Ishikawa (cell line): ENCODE measurements around the gene DYNLT4.

Experiments used
- CEBPB ChIP-seq: IDR thresholded peaks from 2 replicates; pipeline ENCODE4 v1.6.1; 2012
- CREB1 ChIP-seq: IDR thresholded peaks from 2 replicates; pipeline ENCODE4 v1.6.1; 2012; ENCODE audit warnings: low read depth
- EGR1 ChIP-seq: IDR thresholded peaks from 2 replicates; pipeline ENCODE4 v1.6.1; 2012
- EP300 ChIP-seq: IDR thresholded peaks from 2 replicates; pipeline ENCODE4 v1.6.1; 2012; ENCODE audit warnings: borderline replicate concordance
- TF ChIP-seq, protein P1 (sequence below): IDR thresholded peaks from 2 replicates; pipeline ENCODE4 v1.6.1; 2012

DNA sequence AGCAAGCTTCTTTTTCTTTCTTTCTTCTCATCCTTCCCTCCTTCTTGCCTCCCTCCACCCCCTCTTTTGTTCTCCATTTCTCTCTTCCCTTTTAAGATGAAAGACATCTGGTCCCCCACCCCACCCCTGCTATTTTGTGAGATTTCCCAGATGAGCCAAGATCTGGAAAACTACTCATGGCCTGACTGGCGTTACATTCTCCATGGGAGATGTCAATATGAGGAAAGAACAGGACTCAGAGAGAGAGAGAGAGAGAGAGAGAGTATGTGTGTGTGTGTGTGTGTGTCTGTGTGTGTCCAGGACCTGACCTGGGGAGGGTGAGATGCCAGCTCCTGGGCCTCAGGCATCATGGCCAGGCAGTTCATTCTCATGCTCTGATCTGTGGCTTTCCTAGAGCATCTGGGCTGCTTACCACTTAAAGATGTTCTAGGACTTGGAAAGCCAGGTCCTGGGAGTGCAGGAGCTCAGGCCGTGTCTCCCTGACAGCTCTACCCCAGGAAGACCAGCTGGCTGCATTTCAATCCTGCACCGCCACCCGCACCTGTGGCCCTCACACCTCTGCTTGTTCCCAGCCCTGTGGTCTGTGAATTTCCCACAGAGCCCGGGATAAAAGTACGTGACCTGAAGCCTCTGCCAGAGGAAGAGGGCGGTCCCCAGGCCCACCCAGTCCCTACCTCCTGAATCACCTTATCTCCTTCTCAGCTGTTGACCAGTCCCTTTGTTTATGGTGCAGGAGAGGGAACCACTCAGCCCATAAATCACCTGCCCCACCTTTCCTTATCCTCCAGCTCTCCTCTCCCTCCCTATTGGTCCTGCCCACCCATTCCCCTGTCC is 16.0 kb downstream of the DYNLT4 start:
- TF ChIP-seq EP300 (no peak), CREB1 (no peak), CEBPB (no peak), EGR1 (no peak)
- TF ChIP-seq, protein P1, sequence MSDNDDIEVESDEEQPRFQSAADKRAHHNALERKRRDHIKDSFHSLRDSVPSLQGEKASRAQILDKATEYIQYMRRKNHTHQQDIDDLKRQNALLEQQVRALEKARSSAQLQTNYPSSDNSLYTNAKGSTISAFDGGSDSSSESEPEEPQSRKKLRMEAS = no peak
